ENCODE results near the gene WIPF3. TPM values are rescaled to one million over a fixed set of nuclear protein-coding genes. Genes with fewer than 3 reads are reported as not detected.
A peak's percentile ranks its signal among the peaks of the same experiment; 100 is the strongest.
"Not testable (repeated sequence)": the region's sequence is repeated elsewhere in the genome, so short reads cannot be mapped to it uniquely, and the experiment has no call there.

The WIPF3 gene
- total RNA-seq, 1 experiment from 2014 or later, result not detected

DNA sequence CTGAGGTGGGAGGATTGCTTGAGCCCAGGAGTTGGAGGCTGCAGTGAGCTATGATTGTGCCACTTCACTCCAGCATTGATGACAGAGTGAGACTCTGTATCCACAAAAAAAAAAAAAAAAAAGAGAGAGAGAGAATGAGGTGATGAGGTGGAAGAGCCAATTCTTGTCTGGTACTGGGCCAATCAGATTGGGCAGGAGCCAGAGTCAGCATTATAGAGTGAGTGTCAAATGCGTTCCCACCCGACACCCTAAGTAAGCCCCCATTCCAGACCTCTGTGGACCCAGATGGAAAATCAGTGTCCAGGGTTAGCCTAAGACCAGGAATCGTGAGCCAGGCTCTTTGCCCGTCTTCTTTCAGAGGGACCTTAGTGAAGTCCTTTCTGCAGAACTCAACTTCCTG is 83.9 kb downstream of the WIPF3 start:
- H3K9me3 ChIP-seq (replicated peaks), result no peaks in the 10 kb centered on the region
- H3K36me3 ChIP-seq, result no peaks in the 10 kb centered on the region
- no peak overlapping the region for H3K27ac ChIP-seq
- no peaks in the 10 kb centered on the region for H3K4me1 ChIP-seq
- H3K4me3 ChIP-seq, result no peak overlapping the region
- H3K27me3 ChIP-seq, result no peaks in the 10 kb centered on the region
- no peak for DNase-seq

DNA sequence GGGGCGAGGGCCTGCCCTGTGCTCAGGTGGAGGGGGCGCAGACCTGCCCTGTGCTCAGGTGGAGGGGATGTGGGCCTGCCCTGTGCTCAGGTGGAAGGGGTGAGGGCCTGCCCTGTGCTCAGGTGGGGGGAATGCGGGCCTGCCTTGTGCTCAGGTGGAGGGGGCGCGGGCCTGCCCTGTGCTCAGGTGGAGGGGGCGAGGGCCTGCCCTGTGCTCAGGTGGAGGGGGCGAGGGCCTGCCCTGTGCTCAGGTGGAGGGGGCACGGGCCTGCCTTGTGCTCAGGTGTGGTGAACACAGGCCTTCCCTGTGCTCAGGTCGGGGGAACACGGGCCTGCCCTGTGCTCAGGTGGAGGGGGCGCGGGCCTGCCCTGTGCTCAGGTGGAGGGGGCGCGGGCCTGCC is 84.5 kb downstream of the WIPF3 start:
- not testable (repeated sequence) for DNase-seq

DNA sequence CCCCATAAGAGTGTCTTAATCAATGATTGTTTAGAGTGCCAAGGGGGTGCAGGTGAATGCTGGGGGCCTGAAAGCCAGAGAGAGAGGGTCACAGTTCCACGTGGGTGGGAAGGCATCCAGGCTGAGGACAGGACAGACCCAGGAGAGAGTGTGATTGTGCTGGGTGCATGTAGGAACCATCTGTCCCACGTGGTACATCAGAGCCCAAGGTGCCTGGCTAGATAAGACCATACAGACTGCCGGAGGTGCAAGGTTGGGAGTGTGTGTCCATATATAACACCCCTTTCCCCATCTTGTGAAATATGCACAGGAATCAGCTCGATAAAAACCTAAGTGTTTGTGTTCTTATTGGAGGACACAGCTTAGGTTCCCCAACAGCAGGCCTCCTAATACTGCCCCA is 85.5 kb downstream of the WIPF3 start:
- Histone ChIP-seq H3K36me3 (no peaks in the 10 kb centered on the region), H3K4me3 (no peak overlapping the region), H3K9me3 (replicated peaks) (no peaks in the 10 kb centered on the region), H3K27me3 (no peaks in the 10 kb centered on the region), H3K4me1 (no peaks in the 10 kb centered on the region), H3K27ac (no peak overlapping the region)
- DNase-seq, result no peak

More for the DNA sequence above, 84.5 kb downstream of the WIPF3 start:
- H3K4me3 ChIP-seq; H3K27me3 ChIP-seq; H3K9me3 ChIP-seq (replicated peaks); H3K4me1 ChIP-seq; H3K36me3 ChIP-seq; H3K27ac ChIP-seq: not testable (repeated sequence)

DNA sequence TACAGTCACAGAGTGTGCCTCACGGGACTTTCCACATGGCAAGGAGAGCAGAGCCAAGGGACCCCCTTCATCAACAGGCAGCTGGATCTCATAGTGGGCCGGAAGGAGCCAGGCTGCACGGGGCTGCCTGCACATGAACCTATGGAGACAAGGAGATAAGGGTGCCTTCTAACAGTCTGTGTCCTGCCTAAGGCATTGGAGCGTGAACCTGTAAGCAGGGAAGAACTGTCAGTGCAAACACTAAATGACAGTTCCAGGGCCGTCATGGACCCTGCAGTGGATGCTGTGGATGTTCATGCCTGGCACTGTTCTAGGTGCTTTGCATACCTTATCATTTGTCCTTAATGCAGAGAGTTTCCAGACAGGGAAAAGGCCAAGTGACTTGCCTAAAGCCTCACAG is 85.9 kb downstream of the WIPF3 start:
- H3K27ac ChIP-seq, result no peak overlapping the region
- no peaks in the 10 kb centered on the region for H3K4me1 ChIP-seq
- H3K4me3 ChIP-seq, result no peak overlapping the region
- DNase-seq, result no peak
- H3K27me3 ChIP-seq, result no peaks in the 10 kb centered on the region
- H3K9me3 ChIP-seq (replicated peaks), result no peaks in the 10 kb centered on the region
- H3K36me3 ChIP-seq, result no peaks in the 10 kb centered on the region

DNA sequence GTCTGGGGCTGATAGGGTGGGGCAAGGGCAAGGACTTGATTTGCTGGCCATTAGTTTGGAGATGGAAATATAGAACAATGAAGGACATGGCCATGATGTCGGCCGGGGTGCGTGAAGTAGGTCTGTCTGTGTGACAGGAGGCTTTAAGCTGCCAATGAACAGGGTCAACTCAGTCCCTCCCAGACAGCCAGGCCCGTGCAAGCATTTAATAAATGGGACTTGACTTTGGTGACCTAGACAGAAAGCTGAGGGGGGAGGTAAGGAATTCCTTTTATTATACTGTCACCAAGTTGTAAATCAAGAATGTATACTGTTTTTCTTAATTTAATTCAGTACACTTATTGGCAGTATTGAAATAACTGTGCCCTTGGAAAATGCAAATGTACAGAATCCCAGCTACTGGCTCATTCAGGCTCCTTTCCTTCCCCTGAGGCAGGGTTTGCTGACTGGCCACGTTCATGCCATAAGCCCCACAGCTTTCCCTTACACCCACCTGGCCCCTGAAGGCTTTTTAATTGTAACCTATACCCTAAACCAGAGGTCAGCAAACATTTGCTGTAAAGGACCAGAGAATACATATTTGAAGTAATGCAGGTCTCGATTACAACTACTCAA is 87.2 kb downstream of the WIPF3 start:
- no peaks in the 10 kb centered on the region for H3K4me1 ChIP-seq
- no peak overlapping the region for H3K27ac ChIP-seq
- H3K36me3 ChIP-seq, result no peaks in the 10 kb centered on the region
- no peak for DNase-seq
- H3K27me3 ChIP-seq, result no peaks in the 10 kb centered on the region
- H3K4me3 ChIP-seq, result no peak overlapping the region
- H3K9me3 ChIP-seq (replicated peaks), result no peaks in the 10 kb centered on the region

DNA sequence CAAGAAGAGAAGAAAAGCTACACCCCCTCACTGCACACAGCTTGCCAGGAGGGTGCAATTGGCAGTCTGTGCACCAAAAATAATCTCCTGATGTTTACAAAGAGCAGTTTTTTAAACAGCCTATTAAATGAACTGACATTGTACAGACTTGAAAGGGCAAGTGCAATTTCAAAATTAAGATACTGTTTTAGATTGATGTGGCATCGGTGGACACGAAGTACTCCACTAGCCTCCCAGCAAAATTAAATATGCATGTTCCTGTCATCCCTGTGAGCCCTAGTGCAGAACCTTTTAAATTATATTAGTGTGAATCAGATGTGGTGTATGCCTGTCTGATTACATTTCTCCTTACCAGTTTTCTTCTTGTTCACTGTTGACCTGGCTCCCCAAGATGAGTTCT is 87.9 kb downstream of the WIPF3 start:
- no peaks in the 10 kb centered on the region for H3K4me1 ChIP-seq
- H3K9me3 ChIP-seq (replicated peaks), result 0 out of 2 replicates have a peak, but pooled peaks cover 2% of the 10 kb centered on the region
- no peak overlapping the region for H3K27ac ChIP-seq
- H3K4me3 ChIP-seq, result no peak overlapping the region
- H3K27me3 ChIP-seq, result no peaks in the 10 kb centered on the region
- no peaks in the 10 kb centered on the region for H3K36me3 ChIP-seq
- no peak for DNase-seq

DNA sequence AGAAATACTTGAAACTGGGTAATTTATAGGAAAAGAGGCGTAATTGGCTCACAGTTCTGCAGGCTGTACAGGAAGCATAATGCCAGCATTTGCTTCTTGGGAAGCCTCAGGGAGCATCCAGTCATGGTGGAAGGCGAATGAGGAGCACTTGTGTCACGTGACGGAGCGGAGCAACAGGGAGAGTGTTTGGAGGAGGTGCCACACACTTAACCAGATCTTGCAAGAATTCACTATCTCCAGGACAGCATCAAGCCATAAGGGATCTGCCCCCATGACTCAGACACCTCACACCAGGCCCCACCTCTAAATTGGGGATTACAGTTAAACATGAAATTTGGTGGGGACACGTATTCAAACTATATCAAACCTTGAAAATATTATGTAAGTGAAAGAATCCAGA is 89.3 kb downstream of the WIPF3 start:
- Histone ChIP-seq H3K27ac (no peak overlapping the region), H3K4me3 (no peak overlapping the region), H3K4me1 (no peaks in the 10 kb centered on the region), H3K9me3 (replicated peaks) (0 out of 2 replicates have a peak, but pooled peaks cover 4% of the 10 kb centered on the region), H3K27me3 (no peaks in the 10 kb centered on the region), H3K36me3 (no peaks in the 10 kb centered on the region)
- DNase-seq, result no peak

DNA sequence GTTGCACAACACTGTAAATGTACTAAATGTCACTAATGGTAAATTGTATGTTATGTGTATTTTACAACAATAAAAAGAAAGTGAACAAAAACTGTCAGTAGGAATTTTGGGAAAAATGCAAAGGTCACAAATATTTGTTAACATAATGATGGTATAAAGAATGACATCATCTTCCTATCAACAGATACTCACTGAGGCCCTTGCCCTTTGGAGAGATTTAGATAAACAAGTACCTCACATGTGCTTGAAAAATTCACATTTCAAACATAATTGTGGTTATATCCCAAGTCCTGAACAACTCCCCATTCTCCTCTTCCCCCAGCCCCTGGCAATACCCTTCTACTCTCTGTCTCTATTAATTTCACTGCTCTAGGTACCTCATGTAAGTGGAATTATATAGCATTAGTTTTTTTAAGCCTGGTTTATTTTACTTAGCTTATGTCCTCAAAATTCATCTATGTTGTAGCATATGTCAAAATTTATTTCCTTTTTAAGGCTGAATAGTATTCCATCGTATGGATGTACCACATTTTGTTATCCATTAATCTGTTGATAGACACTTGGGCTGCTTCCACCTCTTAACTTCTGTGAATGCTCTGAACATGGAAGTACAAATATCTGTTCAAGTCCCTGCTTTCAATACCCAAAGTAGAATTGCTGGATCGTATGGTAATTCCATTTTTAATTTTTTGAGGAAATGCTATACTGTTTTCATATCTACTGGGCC is 90.5 kb downstream of the WIPF3 start:
- DNase-seq, result no peak
- H3K9me3 ChIP-seq (replicated peaks), result 0 out of 2 replicates have a peak, but pooled peaks cover 4% of the 10 kb centered on the region
- no peak overlapping the region for H3K4me3 ChIP-seq
- no peaks in the 10 kb centered on the region for H3K27me3 ChIP-seq
- no peaks in the 10 kb centered on the region for H3K36me3 ChIP-seq
- no peaks in the 10 kb centered on the region for H3K4me1 ChIP-seq
- H3K27ac ChIP-seq, result no peak overlapping the region

DNA sequence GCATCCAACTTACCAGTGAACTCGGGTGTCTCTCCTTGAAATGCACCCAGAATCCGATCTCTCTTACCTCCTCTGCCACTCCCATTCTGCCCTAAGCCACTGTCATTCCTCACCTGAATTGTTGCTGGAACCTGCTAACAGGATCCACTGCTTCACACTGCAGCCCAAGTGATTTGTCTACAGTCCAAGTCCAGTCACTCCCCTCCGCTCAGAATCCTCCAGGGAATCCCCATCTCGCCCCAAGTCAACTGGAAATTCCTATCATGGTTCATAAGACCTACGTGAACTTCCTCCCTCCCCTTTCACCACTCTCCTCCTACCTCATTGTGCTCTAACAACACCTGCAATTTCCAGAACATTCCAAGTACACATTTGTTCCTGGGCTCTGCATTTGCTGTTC is 92.0 kb downstream of the WIPF3 start:
- Histone ChIP-seq H3K4me3 (no peak overlapping the region), H3K36me3 (no peaks in the 10 kb centered on the region), H3K9me3 (replicated peaks) (0 out of 2 replicates have a peak, but pooled peaks cover 4% of the 10 kb centered on the region)

DNA sequence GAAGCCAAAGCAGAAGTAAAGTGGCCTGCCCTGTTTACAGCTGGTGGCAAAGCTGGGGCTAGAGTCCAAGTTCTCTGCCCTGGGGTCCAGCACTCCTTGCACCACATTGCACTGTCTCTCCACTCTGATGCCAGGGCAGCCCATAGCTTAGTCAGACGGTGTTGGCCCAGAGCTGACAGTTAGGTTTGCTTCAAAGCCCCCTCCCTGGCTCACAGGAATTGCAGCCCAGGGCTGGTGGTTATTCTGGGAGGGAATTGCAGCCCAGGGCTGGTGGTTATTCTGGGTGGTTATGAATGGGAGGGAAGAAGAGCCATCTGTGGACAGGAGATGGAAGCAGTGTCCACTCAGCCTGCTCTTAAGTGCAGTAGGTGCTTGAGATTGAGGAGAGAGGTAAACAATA is 94.4 kb downstream of the WIPF3 start:
- Histone ChIP-seq H3K27ac (no peak overlapping the region), H3K9me3 (replicated peaks) (0 out of 2 replicates have a peak, but pooled peaks cover 4% of the 10 kb centered on the region), H3K27me3 (no peaks in the 10 kb centered on the region), H3K4me1 (no peaks in the 10 kb centered on the region), H3K4me3 (no peak overlapping the region), H3K36me3 (no peaks in the 10 kb centered on the region)
- no peak for DNase-seq

More for the DNA sequence above, 92.0 kb downstream of the WIPF3 start:
- Histone ChIP-seq H3K27me3 (no peaks in the 10 kb centered on the region), H3K4me1 (no peaks in the 10 kb centered on the region), H3K27ac (no peak overlapping the region)
- DNase-seq, result no peak

DNA sequence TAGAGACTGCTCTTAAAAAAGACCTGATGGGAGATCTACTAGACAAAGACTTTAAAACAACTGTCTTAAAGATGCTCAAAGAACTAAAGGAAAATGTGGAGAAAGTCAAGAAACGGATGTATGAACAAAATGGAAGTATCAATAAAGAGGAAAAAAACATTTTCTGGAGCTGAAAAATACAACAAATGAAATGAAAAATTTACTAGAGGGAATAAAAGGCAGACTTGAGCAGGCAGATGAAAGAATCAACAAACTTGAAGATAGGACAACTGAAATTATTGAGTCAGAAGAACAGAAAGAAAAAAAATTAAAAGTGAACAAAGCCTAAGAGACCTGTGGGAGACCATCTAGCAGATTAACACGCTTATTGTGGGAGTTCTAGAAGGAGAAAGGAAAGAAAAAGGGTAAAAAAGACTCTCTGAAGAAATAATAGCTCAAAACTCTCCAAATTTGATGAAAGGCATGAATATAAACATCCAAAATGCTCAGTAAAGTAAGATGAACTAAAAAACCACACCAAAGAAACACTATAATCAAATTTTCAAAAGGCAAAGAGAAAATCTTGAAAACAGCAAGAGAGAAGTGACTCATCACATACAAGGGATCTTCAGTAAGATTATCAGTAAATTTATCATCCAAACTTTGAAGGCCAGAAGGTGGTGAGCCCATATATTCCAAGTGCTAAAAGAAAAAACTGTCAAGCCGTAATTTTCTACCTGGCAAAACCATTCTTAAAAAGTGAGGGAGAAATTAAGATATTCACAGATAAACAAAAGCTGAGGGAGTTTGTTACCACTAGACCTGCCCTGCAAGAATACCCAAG is 100.1 kb downstream of the WIPF3 start:
- DNase-seq, result no peak
- H3K9me3 ChIP-seq (replicated peaks), result peaks cover 12% of the 10 kb centered on the region
- no peaks in the 10 kb centered on the region for H3K27me3 ChIP-seq
- no peaks in the 10 kb centered on the region for H3K4me1 ChIP-seq
- no peak overlapping the region for H3K4me3 ChIP-seq
- no peaks in the 10 kb centered on the region; the same call in 1 of the 2 replicates for H3K36me3 ChIP-seq
- H3K27ac ChIP-seq, result no peak overlapping the region

DNA sequence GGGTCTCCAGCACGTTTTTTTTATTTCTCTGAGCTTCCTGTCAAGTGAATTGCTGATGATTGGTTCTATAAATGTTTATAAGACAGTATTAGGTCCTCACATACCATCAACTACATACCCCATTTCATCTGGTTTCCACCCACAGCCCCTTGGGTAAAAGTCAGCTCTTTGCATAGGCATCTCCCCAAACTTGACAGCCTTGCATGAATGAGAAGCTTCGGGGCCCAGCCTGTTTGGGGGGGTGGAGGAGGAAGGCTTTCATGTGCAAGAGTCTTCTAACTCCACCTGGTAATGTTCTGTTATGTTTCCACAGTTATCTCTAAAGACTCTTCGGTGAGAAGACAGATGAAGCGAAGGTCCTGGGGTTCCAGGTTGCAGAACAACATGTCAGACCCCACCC is 107.9 kb downstream of the WIPF3 start:
- no peak for DNase-seq

DNA sequence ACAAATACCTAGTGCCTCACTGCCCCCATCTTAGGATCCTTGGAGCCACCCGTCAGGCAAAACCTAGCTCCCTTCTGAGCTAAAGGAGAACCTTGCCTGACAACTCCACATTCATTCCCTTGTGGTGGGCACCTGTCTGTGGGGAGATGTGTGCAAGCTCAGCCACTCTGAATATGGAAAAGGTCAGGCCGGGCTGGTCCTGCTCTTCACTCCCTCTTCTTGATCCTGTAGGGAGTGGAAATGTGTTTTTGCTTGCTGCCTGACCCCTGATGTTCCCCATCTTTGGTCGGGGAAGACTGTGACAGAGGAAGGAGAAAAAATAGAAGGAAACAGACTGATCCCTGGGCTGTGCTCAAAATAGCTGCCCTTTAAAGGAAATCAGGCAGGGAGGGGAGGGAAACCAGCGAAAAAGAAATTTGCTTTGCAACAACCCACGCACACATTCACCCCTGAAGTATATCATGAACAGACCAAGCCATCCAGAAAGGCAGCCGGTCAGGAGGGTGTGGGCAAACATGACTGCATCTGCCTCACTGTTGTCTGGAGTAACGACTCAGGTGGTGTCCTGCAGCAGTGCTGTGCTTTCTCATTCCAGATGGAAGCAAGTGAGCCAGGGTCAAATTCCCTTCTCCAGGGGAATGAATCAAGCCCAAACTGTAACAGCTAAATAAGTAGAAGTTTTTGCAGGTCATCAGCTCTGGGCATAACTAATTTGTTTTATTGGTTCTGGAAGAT is 109.3 kb downstream of the WIPF3 start:
- peaks cover 19% of the 10 kb centered on the region for H3K36me3 ChIP-seq
- H3K9me3 ChIP-seq (replicated peaks), result no peaks in the 10 kb centered on the region
- no peaks in the 10 kb centered on the region for H3K27me3 ChIP-seq
- DNase-seq, result peak in 1 of 2 experiments; percentile 42
- H3K27ac ChIP-seq, result no peak overlapping the region
- no peak overlapping the region for H3K4me3 ChIP-seq
- H3K4me1 ChIP-seq, result no peaks in the 10 kb centered on the region; the same call in 1 of the 2 replicates

More for the DNA sequence above, 107.9 kb downstream of the WIPF3 start:
- Histone ChIP-seq H3K4me1 (no peaks in the 10 kb centered on the region; the same call in 1 of the 2 replicates), H3K36me3 (peaks cover 9% of the 10 kb centered on the region), H3K4me3 (no peak overlapping the region), H3K27ac (no peak overlapping the region), H3K9me3 (replicated peaks) (no peaks in the 10 kb centered on the region), H3K27me3 (no peaks in the 10 kb centered on the region)

DNA sequence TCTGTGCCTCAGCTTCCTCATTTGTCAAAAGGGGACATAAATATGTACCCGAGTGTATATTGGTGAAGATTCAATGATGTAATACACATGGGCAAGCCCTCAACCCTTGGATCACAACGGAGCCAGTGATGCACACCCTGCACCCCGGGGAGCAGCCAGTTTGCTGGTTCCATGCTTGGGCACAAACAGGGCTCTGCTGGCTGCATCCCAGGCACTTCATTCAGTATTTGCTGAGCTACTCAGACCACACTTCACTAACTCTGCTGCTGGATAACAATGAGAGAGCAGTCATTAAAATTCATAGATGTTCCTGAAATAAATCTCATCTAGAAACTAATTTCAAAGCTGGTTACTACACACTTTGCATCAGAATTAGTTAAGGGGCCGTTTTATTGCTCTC is 111.3 kb downstream of the WIPF3 start:
- H3K27me3 ChIP-seq, result no peaks in the 10 kb centered on the region
- no peak overlapping the region for H3K4me3 ChIP-seq
- no peaks in the 10 kb centered on the region; the same call in 1 of the 2 replicates for H3K4me1 ChIP-seq
- no peaks in the 10 kb centered on the region for H3K9me3 ChIP-seq (replicated peaks)
- no peak overlapping the region for H3K27ac ChIP-seq
- H3K36me3 ChIP-seq, result peaks cover 34% of the 10 kb centered on the region
- no peak for DNase-seq

All from SJCRH30 (cell line).